Measurements from ENCODE around the gene CYP27A1. TPM values are rescaled to one million over a fixed set of nuclear protein-coding genes. Genes with fewer than 3 reads are reported as not detected.

Gene CYP27A1
- total RNA-seq, 1 experiment from 2014 or later = 20.9 TPM

DNA sequence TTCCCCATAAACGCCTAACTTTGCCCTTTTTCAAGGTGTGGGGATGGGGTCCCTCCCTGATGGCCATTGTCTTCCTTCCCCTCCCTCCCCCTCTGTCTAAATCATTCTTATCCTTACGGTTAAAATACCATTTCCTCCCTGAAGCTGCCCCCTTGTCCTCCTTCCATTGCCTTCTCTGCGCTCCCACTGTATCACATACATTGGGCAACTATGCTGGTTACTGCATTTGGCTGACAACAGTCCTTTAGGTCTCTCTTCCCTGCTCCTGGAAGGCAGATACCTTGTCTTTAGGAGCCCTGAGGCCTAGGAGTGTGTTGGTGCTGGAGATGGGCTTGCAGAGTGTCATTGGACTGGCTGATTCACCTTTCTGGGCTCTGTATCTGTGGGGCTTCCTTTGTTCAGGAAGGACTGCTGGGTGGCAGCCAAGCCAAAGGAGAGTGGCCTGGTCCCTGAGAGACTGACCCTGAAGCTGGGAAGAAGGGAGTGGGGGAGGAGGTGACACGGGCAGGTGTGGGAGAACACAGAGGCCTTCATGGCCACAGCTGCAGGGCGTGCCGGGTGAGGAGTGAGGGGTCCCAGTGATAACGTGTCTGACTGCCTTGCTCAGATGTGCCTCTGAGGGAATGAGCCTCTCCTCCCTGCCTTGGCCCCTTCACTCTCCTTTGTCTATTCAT lies 79.8 kb downstream of the CYP27A1 start:
- TF ChIP-seq, protein P1, sequence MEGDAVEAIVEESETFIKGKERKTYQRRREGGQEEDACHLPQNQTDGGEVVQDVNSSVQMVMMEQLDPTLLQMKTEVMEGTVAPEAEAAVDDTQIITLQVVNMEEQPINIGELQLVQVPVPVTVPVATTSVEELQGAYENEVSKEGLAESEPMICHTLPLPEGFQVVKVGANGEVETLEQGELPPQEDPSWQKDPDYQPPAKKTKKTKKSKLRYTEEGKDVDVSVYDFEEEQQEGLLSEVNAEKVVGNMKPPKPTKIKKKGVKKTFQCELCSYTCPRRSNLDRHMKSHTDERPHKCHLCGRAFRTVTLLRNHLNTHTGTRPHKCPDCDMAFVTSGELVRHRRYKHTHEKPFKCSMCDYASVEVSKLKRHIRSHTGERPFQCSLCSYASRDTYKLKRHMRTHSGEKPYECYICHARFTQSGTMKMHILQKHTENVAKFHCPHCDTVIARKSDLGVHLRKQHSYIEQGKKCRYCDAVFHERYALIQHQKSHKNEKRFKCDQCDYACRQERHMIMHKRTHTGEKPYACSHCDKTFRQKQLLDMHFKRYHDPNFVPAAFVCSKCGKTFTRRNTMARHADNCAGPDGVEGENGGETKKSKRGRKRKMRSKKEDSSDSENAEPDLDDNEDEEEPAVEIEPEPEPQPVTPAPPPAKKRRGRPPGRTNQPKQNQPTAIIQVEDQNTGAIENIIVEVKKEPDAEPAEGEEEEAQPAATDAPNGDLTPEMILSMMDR (IDR thresholded peaks at IDR 0.05; ENCODE audit: insufficient read depth in 1 of 2, low read depth in 1 of 2, low read length in 1 of 2, severe bottlenecking in 1 of 2, unreplicated experiment in 1 of 2) = no peak
- Mint-ChIP-seq H3K4me3 (ENCODE audit: unreplicated experiment) (peak overlapping the region; percentile 76), H3K27me3 (ENCODE audit: insufficient read depth, unreplicated experiment) (peaks cover 8% of the 10 kb centered on the region), H3K4me1 (ENCODE audit: low read depth, unreplicated experiment) (peaks cover 24% of the 10 kb centered on the region), H3K9me3 (ENCODE audit: unreplicated experiment) (no peaks in the 10 kb centered on the region), H3K36me3 (ENCODE audit: insufficient read depth, unreplicated experiment) (peaks cover 35% of the 10 kb centered on the region), H3K27ac (ENCODE audit: unreplicated experiment) (no peak overlapping the region)
- H3K36me3 ChIP-seq (ENCODE audit: control insufficient read depth, insufficient read depth, low read length) = no peaks in the 10 kb centered on the region
- CTCF ChIA-PET = interaction anchor here (0.6 to 1.6 kb wide), 3 partner anchors 33 to 151 kb away, joined by 4 to 26 read pairs (median 5); partner anchors contain the start of gene TTLL4
- DNase-seq = peak in 1 of 2 experiments; percentile 38
- no TSS peak for BruUV-seq (replicated peaks)
- H3K9me3 ChIP-seq = no peaks in the 10 kb centered on the region
- intact Hi-C loops (cut with micrococcal nuclease; ENCODE audit: unreplicated experiment) = loop anchor here (2.0 to 5.0 kb wide), 2 partner anchors 15 to 96 kb away; partner anchors contain the start of gene CDK5R2
- no peak overlapping the region for H3K4me3 ChIP-seq (ENCODE audit: low read depth, low read length)
- POLR2A ChIA-PET = no interaction called here
- H3K27me3 ChIP-seq (replicated peaks; ENCODE audit: control insufficient read depth, insufficient read depth, low read length) = peaks cover 6% of the 10 kb centered on the region
- peaks cover 38% of the 10 kb centered on the region for H3K4me1 ChIP-seq

DNA sequence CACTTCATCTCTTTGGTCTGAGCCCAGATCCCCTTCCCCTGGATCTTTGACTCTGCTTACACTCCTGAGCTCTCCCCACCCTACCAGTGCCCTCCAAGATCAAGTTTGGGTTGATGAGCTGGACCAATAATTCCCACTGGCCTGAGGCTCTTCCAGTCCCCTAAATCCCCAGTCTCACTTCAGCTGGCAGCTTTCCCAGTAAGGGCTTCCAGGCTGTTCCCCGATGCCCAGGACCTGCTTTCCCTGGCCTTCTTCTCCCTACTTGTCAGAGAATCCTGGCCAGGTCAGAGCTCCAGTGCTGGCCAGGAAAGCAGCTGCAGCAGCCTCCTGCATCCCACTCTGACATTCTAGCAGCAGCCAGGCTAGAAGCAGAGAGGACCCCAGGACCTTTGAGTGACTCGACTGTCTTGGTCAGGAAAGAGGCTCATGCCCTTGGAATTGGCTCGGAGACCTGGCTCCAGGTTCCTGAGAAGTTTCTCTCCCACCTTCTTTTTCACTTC lies 81.1 kb downstream of the CYP27A1 start:
- peaks cover 8% of the 10 kb centered on the region for H3K27me3 Mint-ChIP-seq (ENCODE audit: insufficient read depth, unreplicated experiment)
- TF ChIP-seq, protein P1 (IDR thresholded peaks at IDR 0.05; ENCODE audit: insufficient read depth in 1 of 2, low read depth in 1 of 2, low read length in 1 of 2, severe bottlenecking in 1 of 2, unreplicated experiment in 1 of 2) = no peak

More for the DNA sequence above, 81.1 kb downstream of the CYP27A1 start:
- H3K9me3 ChIP-seq = no peaks in the 10 kb centered on the region
- DNase-seq = peak in 1 of 2 experiments; percentile 19
- no peaks in the 10 kb centered on the region for H3K9me3 Mint-ChIP-seq (ENCODE audit: unreplicated experiment)
- CTCF ChIA-PET = no interaction called here
- H3K4me1 ChIP-seq = peaks cover 30% of the 10 kb centered on the region
- H3K36me3 ChIP-seq (ENCODE audit: control insufficient read depth, insufficient read depth, low read length) = no peaks in the 10 kb centered on the region
- peaks cover 37% of the 10 kb centered on the region for H3K36me3 Mint-ChIP-seq (ENCODE audit: insufficient read depth, unreplicated experiment)
- BruUV-seq (replicated peaks) = no TSS peak
- H3K4me3 ChIP-seq (ENCODE audit: low read depth, low read length) = no peak overlapping the region
- peaks cover 19% of the 10 kb centered on the region for H3K4me1 Mint-ChIP-seq (ENCODE audit: low read depth, unreplicated experiment)
- intact Hi-C loops (cut with micrococcal nuclease; ENCODE audit: unreplicated experiment) = loop anchor here (5.0 kb wide), 1 partner anchor 94 kb away; the partner anchor contains the start of gene CDK5R2
- POLR2A ChIA-PET = no interaction called here
- H3K4me3 Mint-ChIP-seq (ENCODE audit: unreplicated experiment) = no peak overlapping the region
- H3K27ac Mint-ChIP-seq (ENCODE audit: unreplicated experiment) = no peak overlapping the region
- H3K27me3 ChIP-seq (replicated peaks; ENCODE audit: control insufficient read depth, insufficient read depth, low read length) = peaks cover 6% of the 10 kb centered on the region

Small RNA genes within 50 kb of the gene (microRNA-seq; reads per million reads assigned to microRNA genes)
- not detected for gene MIR9500

Other genes starting within 250 kb of the CYP27A1 start
- gene USP37, start 213.8 kb upstream of the CYP27A1 start, total RNA-seq (2022) = 18.6 and 22.2 TPM in 2 replicates
- gene CNOT9, start 213.3 kb upstream of the CYP27A1 start, total RNA-seq (2022) = 56.4 and 59.9 TPM in 2 replicates
- gene PLCD4, start 174.2 kb upstream of the CYP27A1 start, total RNA-seq (2022) = 0.26 and 0.48 TPM in 2 replicates
- 37.0 and 38.5 TPM in 2 replicates for gene ZNF142, start 122.5 kb upstream of the CYP27A1 start, total RNA-seq (2022)
- gene BCS1L, start 122.5 kb upstream of the CYP27A1 start, total RNA-seq (2022) = 68.3 and 74.6 TPM in 2 replicates
- gene RNF25, start 110.1 kb upstream of the CYP27A1 start, total RNA-seq (2022) = 30.5 and 32.1 TPM in 2 replicates
- gene STK36, start 110.1 kb upstream of the CYP27A1 start, total RNA-seq (2022) = 44.1 and 56.9 TPM in 2 replicates
- 86.6 and 87.9 TPM in 2 replicates for gene TTLL4, start 71.3 kb upstream of the CYP27A1 start, total RNA-seq (2022)
- gene PRKAG3, start 49.7 kb downstream of the CYP27A1 start, total RNA-seq (2022) = not detected in 2 replicates
- 18.3 and 20.3 TPM in 2 replicates for gene WNT6, start 77.7 kb downstream of the CYP27A1 start, total RNA-seq (2022)
- 0.81 and 1.2 TPM in 2 replicates for gene WNT10A, start 98.7 kb downstream of the CYP27A1 start, total RNA-seq (2022)
- 0.18 and 0.21 TPM in 2 replicates for gene CDK5R2, start 177.5 kb downstream of the CYP27A1 start, total RNA-seq (2022)
- gene FEV, start 203.0 kb downstream of the CYP27A1 start, total RNA-seq (2022) = not detected in 2 replicates
- gene CRYBA2, start 211.3 kb downstream of the CYP27A1 start, total RNA-seq (2022) = 0.59 TPM in 1 of 2 replicates, not detected in the other

All from Caco-2 (cell line).